Tibial nerve (tissue), 4 donors: ENCODE data around the gene FIBCD1.
A peak's percentile ranks its signal among the peaks of the same experiment; 100 is the strongest.

Experiments
- EP300 ChIP-seq, 2 donors: sonication (generic); formaldehyde crosslinking; IDR thresholded peaks; one replicate each; pipeline ENCODE4 v1.6.1; 2017; ENCODE audit warnings: antibody characterized with exemption in 2 of 2, mild to moderate bottlenecking in 1 of 2
- TF ChIP-seq, protein P1 (sequence below), 5 experiments: fragments of 200-600 bp in 3 of 5; fragments of 450-650 bp in 2 of 5; sonication (generic) in 3 of 5; IDR thresholded peaks; one replicate each; pipeline ENCODE4 v1.5.1; 2016 to 2019; ENCODE audit warnings: antibody characterized with exemption in 5 of 5, mild to moderate bottlenecking in 3 of 5, moderate library complexity in 2 of 5

DNA sequence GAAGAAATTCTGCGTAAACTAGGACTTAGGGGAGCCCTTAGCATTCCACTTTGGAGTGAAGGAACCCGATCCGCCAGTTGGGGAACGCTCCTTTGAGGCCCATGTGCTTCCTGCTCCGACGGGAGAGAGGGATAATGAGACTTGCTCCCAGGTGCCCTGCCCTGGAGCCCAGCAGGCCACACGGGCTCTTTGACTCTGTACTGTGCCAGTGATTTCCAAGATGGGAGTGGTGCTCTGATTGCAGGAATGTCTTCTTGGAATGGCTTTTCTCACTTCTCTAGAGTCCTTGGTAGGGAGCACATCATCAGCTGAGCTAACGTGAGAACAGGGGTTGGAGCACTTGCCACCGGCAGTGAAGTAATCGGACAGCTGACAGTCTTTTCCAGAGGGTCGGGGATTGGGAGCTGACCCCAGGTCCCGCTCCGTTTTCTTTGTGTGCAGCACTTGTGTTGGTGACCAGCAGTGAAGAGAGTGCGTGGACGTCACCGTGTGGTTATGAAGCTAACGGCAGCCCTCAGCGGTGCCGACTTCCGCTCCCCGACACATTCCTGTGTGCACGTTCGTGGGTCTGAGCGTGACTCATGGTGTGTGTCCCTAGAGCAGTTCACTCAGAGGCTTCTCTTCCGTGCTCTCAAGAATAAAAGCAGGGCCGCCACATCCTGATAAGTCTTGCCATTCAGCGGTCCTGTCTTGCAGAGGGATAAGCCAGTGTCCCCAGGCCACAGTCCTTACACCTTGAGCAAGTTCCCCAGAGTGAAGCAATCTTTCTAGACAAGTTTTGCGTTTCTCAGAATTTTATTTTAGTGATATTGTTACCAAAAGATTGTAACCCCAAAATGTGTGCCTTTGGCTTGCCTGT, 78.4 kb downstream of the FIBCD1 start:
- TF ChIP-seq, protein P1, sequence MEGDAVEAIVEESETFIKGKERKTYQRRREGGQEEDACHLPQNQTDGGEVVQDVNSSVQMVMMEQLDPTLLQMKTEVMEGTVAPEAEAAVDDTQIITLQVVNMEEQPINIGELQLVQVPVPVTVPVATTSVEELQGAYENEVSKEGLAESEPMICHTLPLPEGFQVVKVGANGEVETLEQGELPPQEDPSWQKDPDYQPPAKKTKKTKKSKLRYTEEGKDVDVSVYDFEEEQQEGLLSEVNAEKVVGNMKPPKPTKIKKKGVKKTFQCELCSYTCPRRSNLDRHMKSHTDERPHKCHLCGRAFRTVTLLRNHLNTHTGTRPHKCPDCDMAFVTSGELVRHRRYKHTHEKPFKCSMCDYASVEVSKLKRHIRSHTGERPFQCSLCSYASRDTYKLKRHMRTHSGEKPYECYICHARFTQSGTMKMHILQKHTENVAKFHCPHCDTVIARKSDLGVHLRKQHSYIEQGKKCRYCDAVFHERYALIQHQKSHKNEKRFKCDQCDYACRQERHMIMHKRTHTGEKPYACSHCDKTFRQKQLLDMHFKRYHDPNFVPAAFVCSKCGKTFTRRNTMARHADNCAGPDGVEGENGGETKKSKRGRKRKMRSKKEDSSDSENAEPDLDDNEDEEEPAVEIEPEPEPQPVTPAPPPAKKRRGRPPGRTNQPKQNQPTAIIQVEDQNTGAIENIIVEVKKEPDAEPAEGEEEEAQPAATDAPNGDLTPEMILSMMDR (IDR thresholded peaks at IDR 0.05): peak in 4 of 5 experiments; percentile 32 to 69 (median 52)
- TF ChIP-seq EP300 (IDR thresholded peaks at IDR 0.05): peak in 1 of 2 donors; percentile 86
